Duodenal mucosa (tissue), 2 donors: ENCODE data around the gene DCAF7.

Experiments used
- H3K27ac ChIP-seq: one replicate; pipeline ENCODE4 v1.7.0; 2013; ENCODE audit warnings: low read depth, low read length
- H3K27me3 ChIP-seq, 2 donors: one replicate each; pipeline ENCODE4 v1.7.0; 2013; ENCODE audit warnings: low read length in 2 of 2, control low read depth in 1 of 2; ENCODE audit not compliant: insufficient read depth in 2 of 2, control insufficient read depth in 1 of 2
- H3K36me3 ChIP-seq, 2 donors: one replicate each; pipeline ENCODE4 v1.7.0; 2013; ENCODE audit warnings: low read length in 2 of 2, control low read depth in 1 of 2; ENCODE audit not compliant: insufficient read depth in 2 of 2, control insufficient read depth in 1 of 2
- H3K4me1 ChIP-seq, 2 donors: one replicate each; pipeline ENCODE4 v1.7.0; 2013; ENCODE audit warnings: low read length in 2 of 2, control low read depth in 1 of 2; ENCODE audit not compliant: insufficient read depth in 2 of 2, control insufficient read depth in 1 of 2
- H3K4me3 ChIP-seq, 2 donors: one replicate each; pipeline ENCODE4 v1.7.0; 2013; ENCODE audit warnings: low read length in 2 of 2, low read depth in 1 of 2
- H3K9ac ChIP-seq, 2 donors: one replicate each; pipeline ENCODE4 v1.7.0; 2013; ENCODE audit warnings: low read length in 2 of 2, low read depth in 1 of 2
- H3K9me3 ChIP-seq, 2 donors: one replicate each; pipeline ENCODE4 v1.7.0; 2013; ENCODE audit warnings: low read length in 2 of 2, control low read depth in 1 of 2; ENCODE audit not compliant: control insufficient read depth in 1 of 2

DCAF7 gene

GRCh38 chr17:63563339-63563738 is 13.1 kb downstream of the DCAF7 start:
- peaks cover 0 to 3% of the 10 kb centered on the region in 2 donors for H3K4me1 ChIP-seq
- H3K4me3 ChIP-seq: no peak overlapping the region
- peaks cover 0 to 1% of the 10 kb centered on the region in 2 donors for H3K36me3 ChIP-seq
- H3K27me3 ChIP-seq: no peaks in the 10 kb centered on the region
- no peak overlapping the region for H3K9ac ChIP-seq
- H3K27ac ChIP-seq: no peak overlapping the region
- no peaks in the 10 kb centered on the region for H3K9me3 ChIP-seq

- Histone ChIP-seq H3K4me1 (peaks cover 0 to 3% of the 10 kb centered on the region in 2 donors), H3K4me3 (no peak overlapping the region), H3K9ac (no peak overlapping the region), H3K27me3 (no peaks in the 10 kb centered on the region), H3K9me3 (no peaks in the 10 kb centered on the region), H3K27ac (no peak overlapping the region), H3K36me3 (peaks cover 0 to 4% of the 10 kb centered on the region in 2 donors)
These were observed 14.3 kb downstream of the DCAF7 start for GRCh38 chr17:63564562-63564961.

GRCh38 chr17:63567229-63567628 is 17.0 kb downstream of the DCAF7 start:
- Histone ChIP-seq H3K9ac (no peak overlapping the region), H3K4me3 (no peak overlapping the region), H3K4me1 (peaks cover 0 to 3% of the 10 kb centered on the region in 2 donors), H3K27ac (no peak overlapping the region), H3K36me3 (peaks cover 0 to 4% of the 10 kb centered on the region in 2 donors), H3K9me3 (no peaks in the 10 kb centered on the region), H3K27me3 (no peaks in the 10 kb centered on the region)

GRCh38 chr17:63568563-63568962 is 18.3 kb downstream of the DCAF7 start:
- no peak overlapping the region for H3K27ac ChIP-seq
- no peaks in the 10 kb centered on the region for H3K9me3 ChIP-seq
- H3K4me1 ChIP-seq: no peaks in the 10 kb centered on the region
- no peaks in the 10 kb centered on the region for H3K27me3 ChIP-seq
- H3K9ac ChIP-seq: no peak overlapping the region
- H3K4me3 ChIP-seq: no peak overlapping the region
- H3K36me3 ChIP-seq: peaks cover 0 to 4% of the 10 kb centered on the region in 2 donors

- peaks cover 0 to 4% of the 10 kb centered on the region in 2 donors for H3K36me3 ChIP-seq
- no peak overlapping the region for H3K4me3 ChIP-seq
- H3K27me3 ChIP-seq: no peaks in the 10 kb centered on the region
- H3K27ac ChIP-seq: no peak overlapping the region
- no peaks in the 10 kb centered on the region for H3K4me1 ChIP-seq
- H3K9ac ChIP-seq: no peak overlapping the region
- no peaks in the 10 kb centered on the region for H3K9me3 ChIP-seq
These were observed 21.5 kb downstream of the DCAF7 start for GRCh38 chr17:63571632-63572310.

- no peak overlapping the region for H3K27ac ChIP-seq
- H3K4me1 ChIP-seq: no peaks in the 10 kb centered on the region
- H3K9me3 ChIP-seq: no peaks in the 10 kb centered on the region
- no peak overlapping the region for H3K9ac ChIP-seq
- H3K36me3 ChIP-seq: peaks cover 2 to 4% of the 10 kb centered on the region in 2 donors
- no peaks in the 10 kb centered on the region for H3K27me3 ChIP-seq
- H3K4me3 ChIP-seq: no peak overlapping the region
These were observed 23.4 kb downstream of the DCAF7 start for GRCh38 chr17:63573634-63574033.

GRCh38 chr17:63578027-63578768 is 27.9 kb downstream of the DCAF7 start:
- Histone ChIP-seq H3K4me1 (no peaks in the 10 kb centered on the region), H3K9ac (no peak overlapping the region), H3K36me3 (peaks cover 28 to 37% of the 10 kb centered on the region in 2 donors), H3K9me3 (no peaks in the 10 kb centered on the region), H3K27me3 (no peaks in the 10 kb centered on the region), H3K27ac (no peak overlapping the region), H3K4me3 (no peak overlapping the region)

- Histone ChIP-seq H3K27ac (no peak overlapping the region), H3K27me3 (no peaks in the 10 kb centered on the region), H3K4me1 (no peaks in the 10 kb centered on the region), H3K9ac (no peak overlapping the region), H3K36me3 (peaks cover 33 to 42% of the 10 kb centered on the region in 2 donors), H3K4me3 (no peak overlapping the region), H3K9me3 (no peaks in the 10 kb centered on the region)
These were observed 28.5 kb downstream of the DCAF7 start for GRCh38 chr17:63578769-63579111.

- Histone ChIP-seq H3K4me1 (no peaks in the 10 kb centered on the region), H3K4me3 (no peak overlapping the region), H3K36me3 (peaks cover 36 to 47% of the 10 kb centered on the region in 2 donors)
These were observed 29.4 kb downstream of the DCAF7 start for GRCh38 chr17:63579633-63580032.

GRCh38 chr17:63587770-63588169 is 37.5 kb downstream of the DCAF7 start:
- H3K27me3 ChIP-seq: no peaks in the 10 kb centered on the region
- peaks cover 53 to 78% of the 10 kb centered on the region in 2 donors for H3K36me3 ChIP-seq
- no peak overlapping the region for H3K9ac ChIP-seq
- H3K27ac ChIP-seq: no peak overlapping the region
- no peaks in the 10 kb centered on the region for H3K4me1 ChIP-seq
- no peaks in the 10 kb centered on the region for H3K9me3 ChIP-seq
- no peak overlapping the region for H3K4me3 ChIP-seq

More at GRCh38 chr17:63579633-63580032, 29.4 kb downstream of the DCAF7 start:
- Histone ChIP-seq H3K9me3 (no peaks in the 10 kb centered on the region), H3K9ac (no peak overlapping the region), H3K27ac (no peak overlapping the region), H3K27me3 (no peaks in the 10 kb centered on the region)
